HepG2 (cell line): Measurements from ENCODE around the gene CAPSL. TPM values are rescaled to one million over a fixed set of nuclear protein-coding genes. Genes with fewer than 3 reads are reported as not detected.

Source experiments
- ATAC-seq: fragments of 200-7000 bp; cut with Tn5 transposase; 3 replicates; pipeline ENCODE4 v1.9.1; 2020; ENCODE audit warnings: mild to moderate bottlenecking, moderate library complexity
- Bru-seq: library from RNA; stranded (reverse); fragments of 400-500 nt; gene quantifications from one replicate; lab custom pipeline; 2021; lab: Mats Ljungman, UMichigan
- BruChase-seq, 2 experiments: library from RNA; stranded (reverse); fragments of 400-500 nt; gene quantifications; one replicate each; lab custom pipeline; 2021; lab: Mats Ljungman, UMichigan
- BruUV-seq: library from RNA; stranded (reverse); fragments of 400-500 nt; replicated peaks from 2 replicates; lab custom pipeline; 2021; lab: Mats Ljungman, UMichigan
- CTCF ChIA-PET: fragments of 300-600 bp; formaldehyde crosslinking; extraction: SDS; loops from one replicate; lab custom pipeline; 2021; ENCODE audit warnings: low total read pairs, inconsistent platforms, low intra/inter-chr PET ratio; lab: Yijun Ruan, JAX
- POLR2A ChIA-PET: fragments of 350-600 bp; sonication (Branson Sonifier 250); formaldehyde crosslinking; loops from one replicate; lab custom pipeline; 2020; ENCODE audit warnings: antibody characterized with exemption, inconsistent platforms; lab: Yijun Ruan, JAX
- DNase-seq: peaks from one replicate; pipeline ENCODE4 v3.0.0-alpha.2; 2015; ENCODE audit warnings: low spot score
- FAIRE-seq: peaks from 3 replicates; lab custom pipeline; 2011; peaks lifted over from hg19 to GRCh38; lab: Jason Lieb, UNC
- H2AFZ ChIP-seq: one replicate; pipeline ENCODE4 v1.6.1; 2011; ENCODE audit warnings: low read length, inconsistent platforms
- H3K27ac ChIP-seq: fragments of 300-600 bp; 3 replicates; pipeline ENCODE4 v1.8.0; 2011; ENCODE audit warnings: mixed run types, mild to moderate bottlenecking, mixed read lengths, low read length, inconsistent platforms; ENCODE audit not compliant: insufficient read depth; ENCODE audit errors: extremely low read length
- H3K27me3 ChIP-seq, 2 experiments: fragments of 200-600 bp in 1 of 2; 2 replicates in 1 of 2; 3 replicates in 1 of 2; pipeline versions ENCODE4 v1.6.0 to v1.8.0; 2011; ENCODE audit warnings: low read length in 2 of 2, mild to moderate bottlenecking in 2 of 2, moderate library complexity in 2 of 2, inconsistent platforms in 1 of 2; ENCODE audit not compliant: insufficient read depth in 2 of 2, control insufficient read depth in 1 of 2
- H3K36me3 ChIP-seq, 2 experiments: fragments of 200-600 bp in 1 of 2; replicated peaks in 1 of 2; 2 replicates in 1 of 2; 3 replicates in 1 of 2; pipeline versions ENCODE4 v1.5.1 to v1.8.0; 2011; ENCODE audit warnings: low read length in 2 of 2, inconsistent platforms in 1 of 2; ENCODE audit not compliant: insufficient read depth in 2 of 2, control insufficient read depth in 1 of 2
- H3K4me1 ChIP-seq: 2 replicates; pipeline ENCODE4 v1.5.1; 2012; ENCODE audit warnings: low read length, inconsistent platforms; ENCODE audit not compliant: insufficient read depth
- H3K4me2 ChIP-seq: 2 replicates; pipeline ENCODE4 v1.6.0; 2011; ENCODE audit warnings: low read depth, low read length, inconsistent platforms
- H3K4me3 ChIP-seq, 3 experiments: fragments of 200-600 bp in 1 of 3; sonication (generic), shearing (Covaris generic) in 1 of 3; replicated peaks in 1 of 3; 2 replicates each; pipeline ENCODE4 v1.5.1; 2011 to 2016; ENCODE audit warnings: low read length in 3 of 3, inconsistent platforms in 2 of 3, low read depth in 2 of 3, mild to moderate bottlenecking in 2 of 3, control low read depth in 1 of 3, mixed read lengths in 1 of 3; ENCODE audit not compliant: insufficient read depth in 1 of 3
- H3K79me2 ChIP-seq: one replicate; pipeline ENCODE4 v1.6.1; 2011; ENCODE audit warnings: low read length, inconsistent platforms; ENCODE audit not compliant: insufficient read depth
- H3K9ac ChIP-seq: 2 replicates; pipeline ENCODE4 v1.6.0; 2011; ENCODE audit warnings: mild to moderate bottlenecking, low read depth, low read length, inconsistent platforms; ENCODE audit not compliant: insufficient read depth
- H3K9me3 ChIP-seq: 2 replicates; pipeline ENCODE4 v1.5.1; 2012; ENCODE audit warnings: mild to moderate bottlenecking, low read length
- H4K20me1 ChIP-seq: 2 replicates; pipeline ENCODE4 v1.6.0; 2011; ENCODE audit warnings: inconsistent platforms, mild to moderate bottlenecking, low read length, moderate library complexity; ENCODE audit not compliant: insufficient read depth
- ARID4A ChIP-seq: sonication (generic); formaldehyde crosslinking; IDR thresholded peaks from 2 replicates; pipeline ENCODE4 v1.5.0; 2020; ENCODE audit warnings: mild to moderate bottlenecking, missing genetic modification reagents, borderline replicate concordance
- BORCS8-MEF2B ChIP-seq: sonication (generic); formaldehyde crosslinking; IDR thresholded peaks from 2 replicates; pipeline ENCODE4 v1.8.0; 2022; ENCODE audit warnings: mild to moderate bottlenecking, missing genetic modification reagents
- ESRRA ChIP-seq: sonication (generic); formaldehyde crosslinking; IDR thresholded peaks from 2 replicates; pipeline ENCODE4 v1.5.1; 2020; ENCODE audit warnings: mild to moderate bottlenecking, low read depth, missing genetic modification reagents
- FOXP1 ChIP-seq, 2 experiments: fragments of 450-650 bp in 1 of 2; IDR thresholded peaks; 2 replicates each; pipeline ENCODE4 v1.6.1; 2017 to 2018; ENCODE audit warnings: antibody characterized with exemption in 1 of 2
- HNRNPH1 ChIP-seq: fragments of 200-400 bp; formaldehyde crosslinking; optimal IDR thresholded peaks from 2 replicates; pipeline ENCODE3; 2017; ENCODE audit warnings: mild to moderate bottlenecking, low read depth, low read length
- NFYB ChIP-seq: sonication (generic); formaldehyde crosslinking; IDR thresholded peaks from 2 replicates; pipeline ENCODE4 v1.4.0; 2020; ENCODE audit warnings: missing genetic modification reagents
- PAWR ChIP-seq: sonication (generic); formaldehyde crosslinking; IDR thresholded peaks from 2 replicates; pipeline ENCODE4 v1.4.0; 2020; ENCODE audit warnings: missing genetic modification reagents, mild to moderate bottlenecking, borderline replicate concordance
- POLR2AphosphoS5 ChIP-seq: IDR thresholded peaks from 2 replicates; pipeline ENCODE4 v1.6.1; 2012; ENCODE audit warnings: low read depth, low read length
- PRMT3 ChIP-seq: sonication (generic); formaldehyde crosslinking; IDR thresholded peaks from 2 replicates; pipeline ENCODE4 v1.8.1; 2022; ENCODE audit warnings: low read depth, mild to moderate bottlenecking, moderate library complexity, missing genetic modification reagents, borderline replicate concordance
- TP53 ChIP-seq: sonication (generic); formaldehyde crosslinking; conservative IDR thresholded peaks from 2 replicates; pipeline ENCODE4 v1.4.0; 2020; ENCODE audit warnings: missing genetic modification reagents
- ZBTB46 ChIP-seq: sonication (generic); formaldehyde crosslinking; IDR thresholded peaks from 2 replicates; pipeline ENCODE4 v1.4.0; 2020; ENCODE audit warnings: mild to moderate bottlenecking, missing genetic modification reagents, borderline replicate concordance
- WGBS: methylation state at CpG from one replicate; pipeline ENCODE4 v1.1.6; 2017; ENCODE audit warnings: low lambda C conversion rate; 5-methylcytosine and 5-hydroxymethylcytosine counted together
- in situ Hi-C: cut with HindIII; loops from 2 replicates; pipeline ENCODE4 v1.10.0; 2017; ENCODE audit warnings: low pct_unique_long_range_greater_than_20kb; ENCODE audit not compliant: extremely low pct_ligation_motif_present
- intact Hi-C: fragments of 100-400 bp; cut with micrococcal nuclease; formaldehyde crosslinking; loops from one replicate; pipeline ENCODE4 v1.10.0; 2022; ENCODE audit not compliant: unreplicated experiment
- long read RNA-seq, 2 experiments: library from RNA in 1 of 2; library from polyadenylated mRNA in 1 of 2; stranded (forward) in 1 of 2; unstranded in 1 of 2; transcript quantifications; one replicate each; pipeline ENCODE4 v2.0.0, GENCODE V29; 2019 to 2022
- polyA minus RNA-seq, 3 experiments: library from RNA; depleted of rRNA, polyadenylated mRNA; stranded (reverse); fragments of >200 nt; gene quantifications; 2 replicates each; pipeline ENCODE4 v1.2.3, GENCODE V29; 2011; ENCODE audit warnings: low replicate concordance in 1 of 3
- polyA plus RNA-seq, 8 experiments: library from polyadenylated mRNA; depleted of rRNA in 3 of 8; stranded (reverse) in 7 of 8; unstranded in 1 of 8; fragments of >200 nt; fragmentation: Illumina TruSeq in 4 of 8; extraction: Trizol in 4 of 8; gene quantifications; 2 replicates each; pipeline versions ENCODE4 v1.2.1 to v1.2.3, GENCODE V29; 2011 to 2016; ENCODE audit warnings: low read depth in 4 of 8, missing spikeins in 1 of 8, mixed read lengths in 1 of 8; ENCODE audit not compliant: insufficient read depth in 1 of 8
- total RNA-seq, 5 experiments: library from RNA; depleted of rRNA; stranded (reverse); fragments of >200 nt; fragmentation: Illumina TruSeq; extraction: Trizol; gene quantifications; 2 replicates each; pipeline ENCODE4 v1.2.3, GENCODE V29; 2016; ENCODE audit warnings: low read depth in 1 of 5
- TF ChIP-seq, protein P1 (sequence below): sonication (generic); formaldehyde crosslinking; IDR thresholded peaks from 2 replicates; pipeline ENCODE4 v1.5.0; 2020; ENCODE audit warnings: missing genetic modification reagents, mild to moderate bottlenecking, borderline replicate concordance

The CAPSL gene
- total RNA-seq (2016; rRNA removed; fragmentation: Illumina TruSeq; extraction: Trizol) (not detected in 2 replicates), polyA plus RNA-seq (2011; rRNA removed) (not detected in 2 replicates), polyA minus RNA-seq (2011; rRNA and poly(A)+ RNA removed; ENCODE audit: low replicate concordance) (not detected in 2 replicates), Bru-seq, nascent RNA (not detected), BruChase-seq, experiment 1, labeled RNA remaining after a 6-hour chase (not detected), BruChase-seq, experiment 2, labeled RNA remaining after a 2-hour chase (not detected)
- total RNA-seq (2016; cell fraction: cytosol; rRNA removed; fragmentation: Illumina TruSeq; extraction: Trizol; ENCODE audit: low read depth): not detected in 2 replicates
- not detected in 2 replicates for total RNA-seq (2016; cell fraction: insoluble cytoplasmic fraction; rRNA removed; fragmentation: Illumina TruSeq; extraction: Trizol)
- total RNA-seq (2016; cell fraction: membrane; rRNA removed; fragmentation: Illumina TruSeq; extraction: Trizol): not detected in 2 replicates
- not detected in 2 replicates for total RNA-seq (2016; cell fraction: nucleus; rRNA removed; fragmentation: Illumina TruSeq; extraction: Trizol)
- polyA plus RNA-seq (2011; cell fraction: cytosol; rRNA removed): not detected in 2 replicates
- not detected in 2 replicates for polyA plus RNA-seq (2011; cell fraction: nucleus; rRNA removed)
- polyA plus RNA-seq (2012): not detected in 2 replicates
- polyA plus RNA-seq (2016; cell fraction: cytosol; fragmentation: Illumina TruSeq; extraction: Trizol; ENCODE audit: low read depth): not detected in 2 replicates
- polyA plus RNA-seq (2016; cell fraction: insoluble cytoplasmic fraction; fragmentation: Illumina TruSeq; extraction: Trizol; ENCODE audit: low read depth): not detected in 2 replicates
- polyA plus RNA-seq (2016; cell fraction: membrane; fragmentation: Illumina TruSeq; extraction: Trizol; ENCODE audit: low read depth): not detected in 2 replicates
- polyA plus RNA-seq (2016; cell fraction: nucleus; fragmentation: Illumina TruSeq; extraction: Trizol; ENCODE audit: insufficient read depth, low read depth): not detected in 2 replicates
- polyA minus RNA-seq (2011; cell fraction: cytosol; rRNA and poly(A)+ RNA removed): not detected in 2 replicates
- not detected in 2 replicates for polyA minus RNA-seq (2011; cell fraction: nucleus; rRNA and poly(A)+ RNA removed)
- long read RNA-seq, experiment 1: 0 reads
- long read RNA-seq, experiment 2: 0 reads

GRCh38 chr5:35938568-35939227, at the start of gene CAPSL:
CAPSL (minus strand) TSS chr5:35938622; CDS start chr5:35921120, 17,502 bp downstream.
- Histone ChIP-seq H3K4me2 (no peak within 1 kb of the TSS), H3K9me3 (no peaks in the 10 kb centered on the region), H3K9ac (no peak within 1 kb of the TSS), H3K4me1 (no peaks in the 10 kb centered on the region), H2AFZ (no peak within 1 kb of the TSS), H3K79me2 (no peaks in the 10 kb centered on the region), H4K20me1 (no peaks in the 10 kb centered on the region), H3K36me3 (no peaks in the 10 kb centered on the region), H3K27ac (no peak within 1 kb of the TSS), H3K27me3 (no peaks in the 10 kb centered on the region), H3K4me3 (no peak within 1 kb of the TSS)
- BruUV-seq: no TSS peak
- 2% methylated on average over 2 of the region's 2 CpGs for WGBS
- ChIA-PET POLR2A (no interaction called here), CTCF (no interaction called here)
- in situ Hi-C loops: no loop called here
- ATAC-seq (no peak), FAIRE-seq (no peak), DNase-seq (no peak)
- intact Hi-C loops: no loop called here
- TF ChIP-seq POLR2AphosphoS5: no peak
- no peak for TF ChIP-seq FOXP1 (IDR thresholded peaks at IDR 0.05)
- TF ChIP-seq FOXP1 (CRISPR knock-in tag; IDR thresholded peaks at IDR 0.05): no peak
- TF ChIP-seq, protein P1, sequence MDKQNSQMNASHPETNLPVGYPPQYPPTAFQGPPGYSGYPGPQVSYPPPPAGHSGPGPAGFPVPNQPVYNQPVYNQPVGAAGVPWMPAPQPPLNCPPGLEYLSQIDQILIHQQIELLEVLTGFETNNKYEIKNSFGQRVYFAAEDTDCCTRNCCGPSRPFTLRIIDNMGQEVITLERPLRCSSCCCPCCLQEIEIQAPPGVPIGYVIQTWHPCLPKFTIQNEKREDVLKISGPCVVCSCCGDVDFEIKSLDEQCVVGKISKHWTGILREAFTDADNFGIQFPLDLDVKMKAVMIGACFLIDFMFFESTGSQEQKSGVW: no peak
- no peak for TF ChIP-seq PRMT3
- no peak for TF ChIP-seq BORCS8-MEF2B (CRISPR knock-in tag)
- peak; percentile 30; the same call in 1 of the 2 replicates for TF ChIP-seq NFYB
- TF ChIP-seq ESRRA (CRISPR knock-in tag): no peak
- no peak for TF ChIP-seq ZBTB46 (CRISPR knock-in tag)
- TF ChIP-seq HNRNPH1: no peak
- no peak for TF ChIP-seq TP53 (CRISPR knock-in tag)
- TF ChIP-seq ARID4A (CRISPR knock-in tag): no peak
- no peak for TF ChIP-seq PAWR (CRISPR knock-in tag)
